Heart right ventricle (tissue), 16 donors: ENCODE measurements around the gene PRR16. TPM values are rescaled to one million over a fixed set of nuclear protein-coding genes. Genes with fewer than 3 reads are reported as not detected.

Experiments used
- ATAC-seq, 8 donors: fragments of 200-7000 bp; cut with Tn5 transposase; one replicate each; pipeline ENCODE4 v1.9.1; 2020; ENCODE audit warnings: mild to moderate bottlenecking in 8 of 8, moderate library complexity in 8 of 8, moderate number of reproducible peaks in 1 of 8
- DNase-seq, 2 donors: peaks; one replicate each; pipeline ENCODE4 v3.0.0-alpha.2; 2020
- H3K27ac ChIP-seq, 10 donors: fragments of 200-600 bp; sonication (generic) in 2 of 10; one replicate each; pipeline versions ENCODE4 v1.5.0 to v1.8.0; 2020 to 2022; ENCODE audit warnings: mild to moderate bottlenecking in 3 of 10
- H3K27me3 ChIP-seq, 7 donors: fragments of 200-600 bp; one replicate each; pipeline ENCODE4 v1.8.0; 2021 to 2022; ENCODE audit warnings: mild to moderate bottlenecking in 2 of 7
- H3K36me3 ChIP-seq, 9 donors: fragments of 200-600 bp; sonication (generic) in 1 of 9; one replicate each; pipeline versions ENCODE4 v1.5.0 to v1.8.0; 2020 to 2022; ENCODE audit warnings: mild to moderate bottlenecking in 2 of 9
- H3K4me1 ChIP-seq, 9 donors: fragments of 200-600 bp; sonication (generic) in 1 of 9; one replicate each; pipeline versions ENCODE4 v1.5.0 to v1.8.0; 2020 to 2022; ENCODE audit warnings: mild to moderate bottlenecking in 4 of 9
- H3K4me3 ChIP-seq, 10 donors: fragments of 200-600 bp; sonication (generic) in 2 of 10; one replicate each; pipeline versions ENCODE4 v1.5.0 to v1.8.0; 2020 to 2022; ENCODE audit warnings: mild to moderate bottlenecking in 7 of 10, moderate library complexity in 2 of 10
- H3K9me3 ChIP-seq, 11 donors: fragments of 200-600 bp in 10 of 11; sonication (generic) in 2 of 11; one replicate each; pipeline versions ENCODE4 v1.5.0 to v1.8.0; 2013 to 2022; ENCODE audit warnings: mild to moderate bottlenecking in 2 of 11, control low read depth in 1 of 11, moderate library complexity in 1 of 11
- CTCF ChIP-seq, 9 donors: fragments of 200-600 bp; sonication (generic) in 2 of 9; IDR thresholded peaks; one replicate each; pipeline versions ENCODE4 v1.5.0 to v1.8.0; 2021 to 2022; ENCODE audit warnings: antibody characterized with exemption in 9 of 9, mild to moderate bottlenecking in 5 of 9, moderate library complexity in 1 of 9
- WGBS, 2 donors: extraction: QIAGEN DNeasy Blood & Tissue Kit; methylation state at CpG; one replicate each; pipeline ENCODE4 v1.1.7; 2013; ENCODE audit warnings: inconsistent platforms in 1 of 2; 5-methylcytosine and 5-hydroxymethylcytosine counted together
- intact Hi-C, 10 donors: fragments of 100-400 bp; cut with DNase I; formaldehyde crosslinking; loops; one replicate each; pipeline versions ENCODE4 v1.11.1 to v1.14.2; 2022
- polyA plus RNA-seq, 2 donors: library from polyadenylated mRNA; stranded (reverse); fragments of 200-250 nt; gene quantifications; one replicate each; pipeline ENCODE4 v1.2.3, GENCODE V29; 2013
- total RNA-seq, 10 donors: library from RNA; stranded (reverse); fragmentation: NEBNext Ultra II Directional in 3 of 10; extraction: Animal tissue kit (Norgen Biotek cat#: 25700) in 3 of 10; gene quantifications; one replicate each; pipeline versions ENCODE4 v1.2.1 to v1.2.4, GENCODE V29; 2021 to 2023
- donor health status: Arrhythmogenic right ventricular cardiomyopathy.
- donor health status: ischemic (EF 13 %, LVEDD 7.1; RV severe dilation, severe dysfunction).
- donor health status: healthy with polysubstance abuse.
- donor health status: DM: no; HTN: yes; CAD: no.
- donor health status: DM: no; HTN: no; CAD: no.
- donor health status: ischemic (EF 25% LVEDD 6.9; RV normal size, moderate dysfunction).
- donor health status: ischemic (EF 25% LVEDD 5.7; RV mildly dilated, moderate dysfunction).
- donor health status: healthy.
- donor health status: DM: yes; HTN: yes; CAD: no.
- donor health status: Ischemic cardiomyopathy.
- donor health status: ischemic (EF 35%, LVEDD 5.7; RV mildly dilated, moderate dysfunction).
- donor health status: nonischemic (EF 11% LVEDD 7.7; RV severe dilation, severe dysfunction).
- donor health status: DM: yes; HTN: yes; CAD: no.
- donor health status: PGD.
- donor health status: ischemic (EF 29% LVEDD 5.4; RV normal size, mild dysfunction).
- donor health status: nonischemic (EF 23%, LVEDD 6.1; RV moderate dilation, normal function).

The PRR16 gene
- total and polyA plus RNA-seq, 12 donors = 5.3 to 22.9 (median 10.4) TPM

- peaks cover 0 to 32% (median 0%) of the 10 kb centered on the region in 7 donors for H3K27me3 ChIP-seq
- WGBS, 2 donors = 84 to 88% methylated on average over 2 of the region's 2 CpGs
- H3K9me3 ChIP-seq = no peaks in the 10 kb centered on the region
- H3K4me1 ChIP-seq = peaks cover 0 to 26% (median 9%) of the 10 kb centered on the region in 9 donors
- intact Hi-C loops = loop anchor here in 7 of 10 donors (5.0 to 10.0 kb wide), 10 partner anchors 206 to 519 kb away; no protein-coding TSS in a partner anchor
- DNase-seq (no peak), ATAC-seq (no peak)
- H3K27ac ChIP-seq = no peak overlapping the region
- no peaks in the 10 kb centered on the region for H3K36me3 ChIP-seq
- H3K4me3 ChIP-seq = no peak overlapping the region
- no peak for TF ChIP-seq CTCF (IDR thresholded peaks at IDR 0.05)
These were observed 2.8 kb upstream of the PRR16 start for GRCh38 chr5:120461251-120461650.

- Histone ChIP-seq H3K36me3 (no peaks in the 10 kb centered on the region), H3K27ac (peak overlapping the region in 3 of 10 donors; percentile 2 to 89 (median 78)), H3K9me3 (no peaks in the 10 kb centered on the region), H3K27me3 (peaks cover 0 to 41% (median 0%) of the 10 kb centered on the region in 7 donors), H3K4me3 (peak overlapping the region in 4 of 10 donors; percentile 70 to 81 (median 75)), H3K4me1 (peaks cover 0 to 27% (median 13%) of the 10 kb centered on the region in 9 donors)
- intact Hi-C loops = loop anchor here in 7 of 10 donors (5.0 to 10.0 kb wide), 10 partner anchors 208 to 521 kb away; no protein-coding TSS in a partner anchor
- 41 to 43% methylated on average over 5 of the region's 5 CpGs for WGBS, 2 donors
- ATAC-seq = no peak
- no peak for DNase-seq
- no peak for TF ChIP-seq CTCF (IDR thresholded peaks at IDR 0.05)
These were observed 957 bp upstream of the PRR16 start for GRCh38 chr5:120463006-120463680.

GRCh38 chr5:120464627-120465435 is 731 bp downstream of the PRR16 start:
- Histone ChIP-seq H3K27me3 (peaks cover 0 to 41% (median 0%) of the 10 kb centered on the region in 7 donors), H3K27ac (peak overlapping the region; percentile 56 to 89 (median 81)), H3K9me3 (no peaks in the 10 kb centered on the region), H3K36me3 (no peaks in the 10 kb centered on the region), H3K4me3 (peak overlapping the region; percentile 50 to 85 (median 72)), H3K4me1 (peaks cover 0 to 27% (median 20%) of the 10 kb centered on the region in 9 donors)
- peak; percentile 41 to 60 for DNase-seq
- ATAC-seq = peak; percentile 52 to 85 (median 72)
- intact Hi-C loops = loop anchor here in 7 of 10 donors (5.0 to 10.0 kb wide), 10 partner anchors 210 to 523 kb away; no protein-coding TSS in a partner anchor
- TF ChIP-seq CTCF (IDR thresholded peaks at IDR 0.05) = no peak
- 0% methylated on average over 33 of the region's 33 CpGs for WGBS, 2 donors

- no peak for TF ChIP-seq CTCF (IDR thresholded peaks at IDR 0.05)
- peaks cover 0 to 41% (median 0%) of the 10 kb centered on the region in 7 donors for H3K27me3 ChIP-seq
- ATAC-seq = peak; percentile 42 to 80 (median 73)
- peak; percentile 55 to 63 for DNase-seq
- peak overlapping the region; percentile 50 to 85 (median 72) for H3K4me3 ChIP-seq
- peak overlapping the region; percentile 56 to 89 (median 81) for H3K27ac ChIP-seq
- intact Hi-C loops = loop anchor here in 5 of 10 donors (10.0 kb wide), 6 partner anchors 211 to 501 kb away; no protein-coding TSS in a partner anchor
- H3K36me3 ChIP-seq = no peaks in the 10 kb centered on the region
- WGBS, 2 donors = 2% methylated on average over 33 of the region's 33 CpGs
- H3K9me3 ChIP-seq = no peaks in the 10 kb centered on the region
- H3K4me1 ChIP-seq = peaks cover 0 to 27% (median 20%) of the 10 kb centered on the region in 9 donors
These were observed 1.4 kb downstream of the PRR16 start for GRCh38 chr5:120465436-120465961.
